H1 (cell line): ENCODE data around the gene SCARB1. TPM values are rescaled to one million over a fixed set of nuclear protein-coding genes. Genes with fewer than 3 reads are reported as not detected.

Experiments
- CTCF ChIA-PET: fragments of 300-600 bp; sonication (Branson Sonifier 250); formaldehyde crosslinking; loops from one replicate; lab custom pipeline; 2021; ENCODE audit not compliant: partially characterized antibody; lab: Charles Lee
- POLR2A ChIA-PET: fragments of 300-600 bp; sonication (Branson Sonifier 250); formaldehyde crosslinking; loops from one replicate; lab custom pipeline; 2021; ENCODE audit warnings: inconsistent platforms; ENCODE audit not compliant: partially characterized antibody; lab: Charles Lee
- DNase-seq, 2 experiments: peaks; one replicate each; pipeline versions ENCODE4 v3.0.0 to v3.0.0-alpha.2; 2010 to 2022; ENCODE audit warnings: low spot score in 2 of 2, low read depth in 1 of 2, mixed read lengths in 1 of 2
- FAIRE-seq: peaks from 2 replicates; lab custom pipeline; 2011; peaks lifted over from hg19 to GRCh38; lab: Jason Lieb, UNC
- H2AFZ ChIP-seq: 2 replicates; pipeline ENCODE4 v1.8.1; 2012; ENCODE audit warnings: low read length, inconsistent platforms
- H2AK5ac ChIP-seq: 2 replicates; pipeline ENCODE4 v1.6.1; 2013; ENCODE audit warnings: low read depth, low read length
- H2BK120ac ChIP-seq: replicated peaks from 2 replicates; pipeline ENCODE3; 2013; ENCODE audit warnings: low read depth, low read length, inconsistent platforms
- H2BK12ac ChIP-seq: 2 replicates; pipeline ENCODE4 v1.6.1; 2013; ENCODE audit warnings: low read depth, low read length
- H2BK15ac ChIP-seq: 2 replicates; pipeline ENCODE4 v1.6.1; 2013; ENCODE audit warnings: low read length
- H2BK20ac ChIP-seq: 2 replicates; pipeline ENCODE4 v1.6.1; 2013; ENCODE audit warnings: low read length
- H2BK5ac ChIP-seq: 2 replicates; pipeline ENCODE4 v1.6.1; 2013; ENCODE audit warnings: low read depth, low read length
- H3K14ac ChIP-seq: 2 replicates; pipeline ENCODE4 v1.6.1; 2013; ENCODE audit warnings: inconsistent platforms; ENCODE audit not compliant: insufficient read length
- H3K18ac ChIP-seq: 2 replicates; pipeline ENCODE4 v1.6.1; 2013; ENCODE audit warnings: low read length; ENCODE audit errors: extremely low read depth
- H3K23ac ChIP-seq: 2 replicates; pipeline ENCODE4 v1.6.1; 2013; ENCODE audit warnings: inconsistent platforms; ENCODE audit not compliant: insufficient read length
- H3K23me2 ChIP-seq: 2 replicates; pipeline ENCODE4 v1.6.1; 2013; ENCODE audit warnings: low read depth, low read length
- H3K27ac ChIP-seq: 2 replicates; pipeline ENCODE4 v1.6.1; 2011; ENCODE audit warnings: low read depth, low read length, inconsistent platforms
- H3K27me3 ChIP-seq, 4 experiments: replicated peaks in 1 of 4; 1 replicate in 1 of 4; 2 replicates in 3 of 4; pipeline versions ENCODE4 v1.6.1 to v1.8.1; 2011 to 2013; ENCODE audit warnings: low read length in 3 of 4, mild to moderate bottlenecking in 3 of 4, inconsistent platforms in 2 of 4, mixed read lengths in 2 of 4, moderate library complexity in 1 of 4; ENCODE audit not compliant: control insufficient read depth in 3 of 4, insufficient read depth in 3 of 4; ENCODE audit errors: extremely low read depth in 1 of 4
- H3K36me3 ChIP-seq, 4 experiments: 2 replicates each; pipeline versions ENCODE4 v1.6.1 to v1.8.1; 2011 to 2013; ENCODE audit warnings: mild to moderate bottlenecking in 4 of 4, low read length in 3 of 4, moderate library complexity in 2 of 4, control low read depth in 1 of 4, inconsistent platforms in 1 of 4; ENCODE audit not compliant: insufficient read depth in 4 of 4, control insufficient read depth in 2 of 4
- H3K4ac ChIP-seq: replicated peaks from 2 replicates; pipeline ENCODE3; 2013; ENCODE audit warnings: low read length, low read depth, mixed read lengths, inconsistent platforms; ENCODE audit not compliant: insufficient read length
- H3K4me1 ChIP-seq, 4 experiments: replicated peaks in 1 of 4; 1 replicate in 1 of 4; 2 replicates in 3 of 4; pipeline versions ENCODE4 v1.6.1 to v1.8.1; 2011 to 2013; ENCODE audit warnings: low read length in 3 of 4, inconsistent platforms in 2 of 4, mixed read lengths in 1 of 4; ENCODE audit not compliant: insufficient read depth in 4 of 4, control insufficient read depth in 3 of 4
- H3K4me2 ChIP-seq, 2 experiments: 2 replicates each; pipeline versions ENCODE4 v1.6.1 to v1.8.1; 2011 to 2013; ENCODE audit warnings: low read depth in 2 of 2, low read length in 2 of 2, control low read depth in 1 of 2, inconsistent platforms in 1 of 2, mild to moderate bottlenecking in 1 of 2; ENCODE audit not compliant: insufficient read depth in 1 of 2
- H3K4me3 ChIP-seq, 4 experiments: fragments of 200-600, 300-600 bp in 1 of 4; sonication (generic), shearing (Covaris generic), sonication (Bioruptor Twin) in 1 of 4; 2 replicates each; pipeline versions ENCODE4 v1.5.1 to v1.8.1; 2011 to 2016; ENCODE audit warnings: low read length in 4 of 4, low read depth in 3 of 4, control low read depth in 2 of 4, inconsistent platforms in 2 of 4, mild to moderate bottlenecking in 2 of 4, mixed read lengths in 1 of 4, moderate library complexity in 1 of 4; ENCODE audit not compliant: insufficient read depth in 2 of 4; ENCODE audit errors: extremely low read depth in 1 of 4
- H3K56ac ChIP-seq: replicated peaks from 2 replicates; pipeline ENCODE3; 2013; ENCODE audit warnings: low read depth, mild to moderate bottlenecking, mixed read lengths, low read length, inconsistent platforms; ENCODE audit not compliant: insufficient read length
- H3K79me1 ChIP-seq: 2 replicates; pipeline ENCODE4 v1.6.1; 2013; ENCODE audit warnings: low read depth, low read length, control low read depth
- H3K79me2 ChIP-seq, 2 experiments: 2 replicates each; pipeline versions ENCODE4 v1.6.1 to v1.8.1; 2012 to 2013; ENCODE audit warnings: low read length in 2 of 2, mild to moderate bottlenecking in 2 of 2, inconsistent platforms in 1 of 2; ENCODE audit not compliant: insufficient read depth in 2 of 2, control insufficient read depth in 1 of 2
- H3K9ac ChIP-seq, 4 experiments: replicated peaks in 1 of 4; 1 replicate in 1 of 4; 2 replicates in 3 of 4; pipeline versions ENCODE4 v1.6.1 to v1.8.1; 2011 to 2013; ENCODE audit warnings: low read depth in 3 of 4, low read length in 3 of 4, control low read depth in 2 of 4, mild to moderate bottlenecking in 2 of 4, moderate library complexity in 2 of 4, inconsistent platforms in 1 of 4; ENCODE audit errors: extremely low read depth in 1 of 4
- H3K9me3 ChIP-seq, 2 experiments: 2 replicates each; pipeline versions ENCODE4 v1.6.1 to v1.8.1; 2012 to 2013; ENCODE audit warnings: mild to moderate bottlenecking in 2 of 2, moderate library complexity in 2 of 2, control low read depth in 1 of 2, inconsistent platforms in 1 of 2, low read depth in 1 of 2, low read length in 1 of 2, mixed read lengths in 1 of 2; ENCODE audit not compliant: insufficient read depth in 2 of 2
- H4K20me1 ChIP-seq, 2 experiments: replicated peaks in 1 of 2; 2 replicates each; pipeline versions ENCODE3 to v1.8.1; 2011 to 2013; ENCODE audit warnings: inconsistent platforms in 2 of 2, low read length in 2 of 2, mild to moderate bottlenecking in 1 of 2; ENCODE audit not compliant: insufficient read depth in 2 of 2, control insufficient read depth in 1 of 2
- H4K5ac ChIP-seq: 2 replicates; pipeline ENCODE4 v1.6.1; 2013; ENCODE audit warnings: low read length, low read depth, mixed read lengths, inconsistent platforms; ENCODE audit not compliant: insufficient read length
- H4K8ac ChIP-seq: 2 replicates; pipeline ENCODE4 v1.8.0; 2013; ENCODE audit warnings: mild to moderate bottlenecking, moderate library complexity, low read length, inconsistent platforms; ENCODE audit not compliant: insufficient read depth; ENCODE audit errors: extremely low read depth
- H4K91ac ChIP-seq: replicated peaks from 2 replicates; pipeline ENCODE3; 2013; ENCODE audit warnings: low read length, mixed read lengths, inconsistent platforms; ENCODE audit not compliant: insufficient read length
- GABPA ChIP-seq: IDR thresholded peaks from 2 replicates; pipeline ENCODE4 v1.6.1; 2011; ENCODE audit warnings: mild to moderate bottlenecking, low read length, moderate library complexity, borderline replicate concordance; ENCODE audit not compliant: insufficient read depth
- SP4 ChIP-seq: IDR thresholded peaks from 2 replicates; pipeline ENCODE4 v1.6.1; 2012; ENCODE audit warnings: low read length, inconsistent platforms
- WGBS, 2 experiments: shearing (Covaris generic) in 1 of 2; methylation state at CpG; one replicate each; pipeline versions ENCODE4 v1.1.6 to v1.1.7; 2013 to 2015; ENCODE audit warnings: low lambda C conversion rate in 2 of 2, mixed read lengths in 2 of 2, inconsistent platforms in 1 of 2, low coverage in 1 of 2, missing lambda C conversion rate in 1 of 2; ENCODE audit not compliant: insufficient replicate concordance in 2 of 2, insufficient coverage in 1 of 2, insufficient read length in 1 of 2; ENCODE audit errors: extremely low coverage in 1 of 2, missing lambda C conversion rate in 1 of 2; 5-methylcytosine and 5-hydroxymethylcytosine counted together
- polyA plus RNA-seq, 7 experiments: library from polyadenylated mRNA; depleted of rRNA in 3 of 7; stranded (reverse) in 5 of 7; unstranded in 2 of 7; fragments of >200 nt in 5 of 7; fragments of 200-250 nt in 2 of 7; gene quantifications; 1 replicate in 5 of 7; 2 replicates in 1 of 7; 4 replicates in 1 of 7; pipeline versions ENCODE4 v1.2.1 to v1.2.3, GENCODE V29; 2011 to 2013; ENCODE audit warnings: missing spikeins in 2 of 7, mixed read lengths in 2 of 7
- total RNA-seq: library from RNA; stranded (reverse); fragmentation: NEBNext Ultra II Directional; extraction: Animal tissue kit (Norgen Biotek cat#: 25700); gene quantifications from 2 replicates; pipeline ENCODE4 v1.2.1, GENCODE V29; 2021
- TF ChIP-seq, protein P1 (sequence below), 3 experiments: IDR thresholded peaks; 1 replicate in 2 of 3; 2 replicates in 1 of 3; pipeline versions ENCODE4 v1.5.1 to v1.6.1; 2011; ENCODE audit warnings: low read length in 3 of 3, mild to moderate bottlenecking in 3 of 3, inconsistent platforms in 2 of 3, low read depth in 1 of 3, moderate library complexity in 1 of 3; ENCODE audit not compliant: insufficient read depth in 1 of 3; ENCODE audit errors: control extremely low read depth in 1 of 3

SCARB1 gene
- total and polyA plus RNA-seq, 2 of the 8 experiments (the other 6 are each of a cell fraction or from before 2014, with no cell fraction given), result 45.3 to 57.1 TPM

- Histone ChIP-seq H2BK120ac (no peak overlapping the region), H3K36me3 (no peaks in the 10 kb centered on the region), H3K56ac (no peak overlapping the region), H4K5ac (no peak overlapping the region), H4K91ac (no peak overlapping the region), H3K14ac (no peak overlapping the region), H3K4me2 (no peak overlapping the region), H2AFZ (no peak overlapping the region), H2BK5ac (no peak overlapping the region), H3K18ac (no peak overlapping the region), H3K23ac (no peak overlapping the region), H3K9me3 (no peaks in the 10 kb centered on the region), H3K27me3 (no peaks in the 10 kb centered on the region), H4K20me1 (no peaks in the 10 kb centered on the region), H2BK20ac (no peak overlapping the region), H2BK15ac (no peak overlapping the region), H3K4ac (no peak overlapping the region), H3K4me1 (peaks cover 0 to 7% (median 4%) of the 10 kb centered on the region in 4 experiments; a peak in 4 of 7 replicates), H3K9ac (no peak overlapping the region), H3K27ac (no peak overlapping the region), H4K8ac (no peak overlapping the region), H2BK12ac (no peak overlapping the region), H3K23me2 (no peaks in the 10 kb centered on the region), H3K79me1 (no peaks in the 10 kb centered on the region), H2AK5ac (no peak overlapping the region), H3K4me3 (no peak overlapping the region), H3K79me2 (no peaks in the 10 kb centered on the region)
- no peak for DNase-seq
- FAIRE-seq, result no peak
- 84% methylated on average over 15 of the region's 15 CpGs; no CpG with 5 or more reads in 1 of the 2 experiments for WGBS, 2 experiments
- CTCF ChIA-PET, result no interaction called here
- POLR2A ChIA-PET, result interaction anchor here (1.5 to 2.0 kb wide), 2 partner anchors 12 to 121 kb away, joined by 4 to 5 read pairs; partner anchors contain the start of gene UBC
- TF ChIP-seq, protein P1, sequence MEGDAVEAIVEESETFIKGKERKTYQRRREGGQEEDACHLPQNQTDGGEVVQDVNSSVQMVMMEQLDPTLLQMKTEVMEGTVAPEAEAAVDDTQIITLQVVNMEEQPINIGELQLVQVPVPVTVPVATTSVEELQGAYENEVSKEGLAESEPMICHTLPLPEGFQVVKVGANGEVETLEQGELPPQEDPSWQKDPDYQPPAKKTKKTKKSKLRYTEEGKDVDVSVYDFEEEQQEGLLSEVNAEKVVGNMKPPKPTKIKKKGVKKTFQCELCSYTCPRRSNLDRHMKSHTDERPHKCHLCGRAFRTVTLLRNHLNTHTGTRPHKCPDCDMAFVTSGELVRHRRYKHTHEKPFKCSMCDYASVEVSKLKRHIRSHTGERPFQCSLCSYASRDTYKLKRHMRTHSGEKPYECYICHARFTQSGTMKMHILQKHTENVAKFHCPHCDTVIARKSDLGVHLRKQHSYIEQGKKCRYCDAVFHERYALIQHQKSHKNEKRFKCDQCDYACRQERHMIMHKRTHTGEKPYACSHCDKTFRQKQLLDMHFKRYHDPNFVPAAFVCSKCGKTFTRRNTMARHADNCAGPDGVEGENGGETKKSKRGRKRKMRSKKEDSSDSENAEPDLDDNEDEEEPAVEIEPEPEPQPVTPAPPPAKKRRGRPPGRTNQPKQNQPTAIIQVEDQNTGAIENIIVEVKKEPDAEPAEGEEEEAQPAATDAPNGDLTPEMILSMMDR (IDR thresholded peaks at IDR 0.05; ENCODE audit: control extremely low read depth in 1 of 3, insufficient read depth in 1 of 3, low read depth in 1 of 3, low read length in 3 of 3), result no peak
- TF ChIP-seq SP4 (no peak), GABPA (no peak)
These were observed 70.7 kb downstream of the SCARB1 start for GRCh38 chr12:124792961-124793441.
